WTC11 (cell line): ENCODE results near the gene CNTRL.

Source experiments
- ATF2 ChIP-seq: sonication (generic); formaldehyde crosslinking; IDR thresholded peaks from 2 replicates; pipeline ENCODE4 v1.8.1; 2022; ENCODE audit warnings: low read depth, missing genetic modification reagents, borderline replicate concordance
- CREB1 ChIP-seq: sonication (generic); formaldehyde crosslinking; IDR thresholded peaks from 2 replicates; pipeline ENCODE4 v1.8.0; 2023; ENCODE audit warnings: mild to moderate bottlenecking, missing genetic modification reagents
- CTCF ChIP-seq: fragments of 200-600 bp; IDR thresholded peaks from 2 replicates; pipeline ENCODE4 v1.8.0; 2022; ENCODE audit warnings: antibody characterized with exemption
- E2F5 ChIP-seq: sonication (generic); formaldehyde crosslinking; IDR thresholded peaks from 2 replicates; pipeline ENCODE4 v1.8.1; 2022; ENCODE audit warnings: mild to moderate bottlenecking, moderate library complexity, missing genetic modification reagents
- GRHL2 ChIP-seq: fragments of 250-450 bp; sonication (Bioruptor Pico); IDR thresholded peaks from 2 replicates; pipeline ENCODE4 v1.8.0; 2022; ENCODE audit warnings: mild to moderate bottlenecking, moderate library complexity; ENCODE audit not compliant: insufficient replicate concordance, severe bottlenecking
- MLX ChIP-seq: sonication (generic); formaldehyde crosslinking; IDR thresholded peaks from 2 replicates; pipeline ENCODE4 v1.8.1; 2023; ENCODE audit warnings: mild to moderate bottlenecking, missing genetic modification reagents, moderate library complexity
- RELA ChIP-seq: sonication (generic); formaldehyde crosslinking; IDR thresholded peaks from 2 replicates; pipeline ENCODE4 v1.8.1; 2022; ENCODE audit warnings: missing genetic modification reagents, mild to moderate bottlenecking, borderline replicate concordance
- ZBTB43 ChIP-seq: sonication (generic); formaldehyde crosslinking; IDR thresholded peaks from 2 replicates; pipeline ENCODE4 v1.8.1; 2023; ENCODE audit warnings: mild to moderate bottlenecking, missing genetic modification reagents
- ZNF423 ChIP-seq: fragments of 250-450 bp; sonication (Bioruptor Pico); IDR thresholded peaks from 2 replicates; pipeline ENCODE4 v2.1.2; 2022; ENCODE audit warnings: mild to moderate bottlenecking, moderate library complexity

- TF ChIP-seq CTCF, result no peak
- TF ChIP-seq ZBTB43, result no peak
- TF ChIP-seq ZNF423 (CRISPR knock-in tag), result no peak
- TF ChIP-seq CREB1 (CRISPR knock-in tag), result no peak
- no peak for TF ChIP-seq RELA
- no peak for TF ChIP-seq GRHL2 (CRISPR knock-in tag)
- no peak for TF ChIP-seq ATF2 (CRISPR knock-in tag)
- no peak for TF ChIP-seq E2F5 (CRISPR knock-in tag)
- no peak for TF ChIP-seq MLX (CRISPR knock-in tag)
Observed at GRCh38 chr9:121187636-121188305, 113.0 kb downstream of the CNTRL start.
